Heart left ventricle (tissue), 16 donors: ENCODE measurements around the gene CC2D2A. TPM values are rescaled to one million over a fixed set of nuclear protein-coding genes. Genes with fewer than 3 reads are reported as not detected.

Experiments used
- ATAC-seq, 4 donors: fragments of 200-7000 bp; cut with Tn5 transposase; one replicate each; pipeline ENCODE4 v1.9.1; 2020 to 2022; ENCODE audit warnings: moderate library complexity in 4 of 4, mild to moderate bottlenecking in 3 of 4, moderate number of reproducible peaks in 1 of 4
- DNase-seq, 5 donors: peaks; one replicate each; pipeline ENCODE4 v3.0.0-alpha.2; 2020
- H3K27ac ChIP-seq, 12 donors: fragments of 200-600 bp; sonication (generic) in 4 of 12; one replicate each; pipeline versions ENCODE4 v1.5.0 to v1.8.0; 2016 to 2022; ENCODE audit warnings: mild to moderate bottlenecking in 2 of 12
- H3K27me3 ChIP-seq, 9 donors: fragments of 200-600 bp; sonication (generic) in 2 of 9; one replicate each; pipeline versions ENCODE4 v1.5.1 to v1.8.0; 2016 to 2022; ENCODE audit warnings: mild to moderate bottlenecking in 3 of 9
- H3K36me3 ChIP-seq, 9 donors: fragments of 200-600 bp; sonication (generic) in 2 of 9; one replicate each; pipeline versions ENCODE4 v1.5.0 to v1.8.0; 2018 to 2022; ENCODE audit warnings: mild to moderate bottlenecking in 2 of 9
- H3K4me1 ChIP-seq, 12 donors: fragments of 200-600 bp; sonication (generic) in 4 of 12; one replicate each; pipeline versions ENCODE4 v1.5.0 to v1.8.0; 2016 to 2022; ENCODE audit warnings: mild to moderate bottlenecking in 3 of 12
- H3K4me3 ChIP-seq, 12 donors: fragments of 200-600 bp; sonication (generic) in 4 of 12; one replicate each; pipeline versions ENCODE4 v1.5.0 to v1.8.0; 2017 to 2022; ENCODE audit warnings: mild to moderate bottlenecking in 9 of 12, moderate library complexity in 4 of 12
- H3K9me3 ChIP-seq, 12 donors: fragments of 200-600 bp; sonication (generic) in 4 of 12; one replicate each; pipeline versions ENCODE4 v1.5.0 to v1.8.0; 2016 to 2022; ENCODE audit warnings: mild to moderate bottlenecking in 1 of 12
- POLR2A ChIP-seq, 2 donors: fragments of 450-650 bp; IDR thresholded peaks; one replicate each; pipeline ENCODE4 v1.6.1; 2017; ENCODE audit warnings: antibody characterized with exemption in 2 of 2, mild to moderate bottlenecking in 2 of 2, moderate library complexity in 2 of 2
- WGBS, 4 donors: extraction: QIAGEN DNeasy Blood & Tissue Kit in 2 of 4; methylation state at CpG; one replicate each; pipeline versions ENCODE4 v1.1.5 to v1.1.7; 2013 to 2018; 5-methylcytosine and 5-hydroxymethylcytosine counted together
- intact Hi-C, 10 donors: fragments of 100-400 bp; cut with DNase I; formaldehyde crosslinking; loops; one replicate each; pipeline versions ENCODE4 v1.11.1 to v1.14.2; 2022
- polyA plus RNA-seq, 2 donors: library from polyadenylated mRNA; stranded (reverse); fragments of 200-250 nt; gene quantifications; one replicate each; pipeline ENCODE4 v1.2.3, GENCODE V29; 2013
- total RNA-seq, 9 donors: library from RNA; depleted of rRNA in 2 of 9; stranded (reverse); fragments of >200 nt in 2 of 9; fragmentation: NEBNext Ultra II Directional in 3 of 9; extraction: Animal tissue kit (Norgen Biotek cat#: 25700) in 3 of 9; gene quantifications; one replicate each; pipeline versions ENCODE4 v1.1.0 to v1.2.4, GENCODE V29; 2016 to 2023
- TF ChIP-seq, protein P1 (sequence below), 12 donors: fragments of 200-600 bp; sonication (generic) in 4 of 12; IDR thresholded peaks; one replicate each; pipeline versions ENCODE4 v1.5.0 to v1.8.0; 2018 to 2022; ENCODE audit warnings: antibody characterized with exemption in 12 of 12, mild to moderate bottlenecking in 5 of 12
- donor health status: ischemic (EF 13 %, LVEDD 7.1; RV severe dilation, severe dysfunction).
- donor health status: healthy with polysubstance abuse.
- donor health status: DM: no; HTN: yes; CAD: no.
- donor health status: DM: no; HTN: no; CAD: no.
- donor health status: ischemic (EF 25% LVEDD 6.9; RV normal size, moderate dysfunction).
- donor health status: ischemic (EF 25% LVEDD 5.7; RV mildly dilated, moderate dysfunction).
- donor health status: healthy.
- donor health status: DM: yes; HTN: yes; CAD: no.
- donor health status: ischemic (EF 35%, LVEDD 5.7; RV mildly dilated, moderate dysfunction).
- donor health status: nonischemic (EF 11% LVEDD 7.7; RV severe dilation, severe dysfunction).
- donor health status: DM: yes; HTN: yes; CAD: no.
- donor health status: PGD.
- donor health status: ischemic (EF 29% LVEDD 5.4; RV normal size, mild dysfunction).
- donor health status: nonischemic (EF 23%, LVEDD 6.1; RV moderate dilation, normal function).

Gene CC2D2A
- total and polyA plus RNA-seq, 11 donors: 3.1 to 14.4 (median 8.4) TPM

DNA sequence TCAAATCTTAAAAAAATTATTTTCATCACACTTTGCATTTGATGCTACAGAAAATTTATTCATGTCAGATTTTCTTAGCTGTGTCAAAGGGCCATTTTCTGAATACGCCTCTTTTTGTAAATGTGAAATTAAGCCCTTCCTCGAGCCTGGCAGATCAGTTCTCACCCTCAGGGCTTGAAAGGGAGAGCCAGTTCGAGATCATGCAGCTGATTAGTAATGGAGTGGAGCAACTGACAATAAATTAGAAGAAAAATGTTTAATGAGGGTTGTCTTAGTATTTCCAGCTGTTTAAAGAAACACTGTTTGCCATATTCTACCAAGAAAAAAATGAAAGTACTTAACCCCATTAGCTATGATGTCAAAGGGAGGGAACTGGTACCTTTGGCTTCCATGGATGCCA lies 28.7 kb downstream of the CC2D2A start:
- Histone ChIP-seq H3K27me3 (no peaks in the 10 kb centered on the region), H3K4me3 (no peak overlapping the region), H3K4me1 (peaks cover 0 to 14% (median 8%) of the 10 kb centered on the region in 12 donors), H3K9me3 (peaks cover 0 to 9% (median 0%) of the 10 kb centered on the region in 12 donors), H3K27ac (no peak overlapping the region), H3K36me3 (peaks cover 0 to 21% (median 5%) of the 10 kb centered on the region in 9 donors)
- TF ChIP-seq POLR2A (IDR thresholded peaks at IDR 0.05): no peak
- TF ChIP-seq, protein P1, sequence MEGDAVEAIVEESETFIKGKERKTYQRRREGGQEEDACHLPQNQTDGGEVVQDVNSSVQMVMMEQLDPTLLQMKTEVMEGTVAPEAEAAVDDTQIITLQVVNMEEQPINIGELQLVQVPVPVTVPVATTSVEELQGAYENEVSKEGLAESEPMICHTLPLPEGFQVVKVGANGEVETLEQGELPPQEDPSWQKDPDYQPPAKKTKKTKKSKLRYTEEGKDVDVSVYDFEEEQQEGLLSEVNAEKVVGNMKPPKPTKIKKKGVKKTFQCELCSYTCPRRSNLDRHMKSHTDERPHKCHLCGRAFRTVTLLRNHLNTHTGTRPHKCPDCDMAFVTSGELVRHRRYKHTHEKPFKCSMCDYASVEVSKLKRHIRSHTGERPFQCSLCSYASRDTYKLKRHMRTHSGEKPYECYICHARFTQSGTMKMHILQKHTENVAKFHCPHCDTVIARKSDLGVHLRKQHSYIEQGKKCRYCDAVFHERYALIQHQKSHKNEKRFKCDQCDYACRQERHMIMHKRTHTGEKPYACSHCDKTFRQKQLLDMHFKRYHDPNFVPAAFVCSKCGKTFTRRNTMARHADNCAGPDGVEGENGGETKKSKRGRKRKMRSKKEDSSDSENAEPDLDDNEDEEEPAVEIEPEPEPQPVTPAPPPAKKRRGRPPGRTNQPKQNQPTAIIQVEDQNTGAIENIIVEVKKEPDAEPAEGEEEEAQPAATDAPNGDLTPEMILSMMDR (IDR thresholded peaks at IDR 0.05): no peak
- WGBS, 4 donors: 85 to 92% (median 89%) methylated on average over 3 of the region's 3 CpGs
- ATAC-seq (no peak), DNase-seq (no peak)
- intact Hi-C loops: loop anchor here in 1 of 10 donors (10.0 kb wide), 1 partner anchor 146 kb away; no protein-coding TSS in a partner anchor

DNA sequence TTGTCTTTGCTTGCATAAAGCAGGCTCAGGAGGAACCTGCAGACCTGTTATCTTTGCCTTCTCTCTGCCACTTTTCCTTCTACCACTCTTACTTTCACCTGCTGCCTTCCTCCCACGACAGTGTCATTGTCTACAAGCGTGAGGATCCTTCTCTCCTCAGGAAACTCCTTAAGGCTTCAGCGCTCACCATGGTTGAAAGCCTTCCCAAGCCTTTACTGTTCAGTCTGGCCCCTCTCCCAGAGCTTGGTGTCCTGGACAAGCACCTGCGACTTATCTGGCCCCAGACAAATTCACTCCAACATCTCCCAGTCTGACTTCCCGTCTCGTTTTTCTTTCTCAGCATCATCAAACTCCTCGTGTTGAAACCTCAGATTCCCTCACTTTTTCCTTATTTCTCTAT lies 31.0 kb downstream of the CC2D2A start:
- ATAC-seq: no peak
- TF ChIP-seq POLR2A (IDR thresholded peaks at IDR 0.05): no peak
- TF ChIP-seq, protein P1 (IDR thresholded peaks at IDR 0.05): no peak
- 86 to 92% (median 89%) methylated on average over 7 of the region's 7 CpGs for WGBS, 4 donors
- H3K4me3 ChIP-seq: no peak overlapping the region
- no peaks in the 10 kb centered on the region for H3K27me3 ChIP-seq
- peaks cover 0 to 6% (median 3%) of the 10 kb centered on the region in 12 donors for H3K4me1 ChIP-seq
- peaks cover 0 to 41% (median 7%) of the 10 kb centered on the region in 9 donors for H3K36me3 ChIP-seq
- intact Hi-C loops: no loop called here
- no peak overlapping the region for H3K27ac ChIP-seq
- H3K9me3 ChIP-seq: peaks cover 0 to 9% (median 0%) of the 10 kb centered on the region in 12 donors
- no peak for DNase-seq

DNA sequence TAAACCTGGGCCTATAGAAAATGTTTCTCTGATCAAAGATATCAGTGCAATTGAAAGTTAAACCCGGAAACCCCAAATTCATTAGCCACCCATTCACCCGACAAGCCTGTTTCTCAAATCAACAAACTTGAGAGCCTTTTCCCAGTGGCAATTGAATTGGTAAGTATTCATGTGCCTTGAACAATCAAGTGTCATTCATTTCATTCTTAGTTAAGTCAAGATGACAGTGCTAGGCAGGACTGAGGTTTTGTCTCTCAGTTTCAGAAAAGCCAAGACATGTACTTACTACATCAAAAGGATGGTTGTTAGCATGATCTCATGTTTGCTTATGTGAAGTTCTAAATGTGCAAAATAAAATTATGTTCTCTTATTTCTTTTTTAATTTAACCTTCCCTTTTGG lies 32.3 kb downstream of the CC2D2A start:
- intact Hi-C loops: no loop called here
- Histone ChIP-seq H3K36me3 (peaks cover 0 to 42% (median 7%) of the 10 kb centered on the region in 9 donors), H3K27ac (no peak overlapping the region), H3K9me3 (peaks cover 0 to 5% (median 0%) of the 10 kb centered on the region in 12 donors), H3K4me3 (no peak overlapping the region), H3K27me3 (no peaks in the 10 kb centered on the region), H3K4me1 (peaks cover 0 to 2% (median 0%) of the 10 kb centered on the region in 12 donors)
- DNase-seq (no peak), ATAC-seq (no peak)
- TF ChIP-seq, protein P1 (IDR thresholded peaks at IDR 0.05): no peak
- TF ChIP-seq POLR2A (IDR thresholded peaks at IDR 0.05): no peak
- WGBS, 4 donors: 94 to 98% (median 97%) methylated on average over 2 of the region's 2 CpGs

DNA sequence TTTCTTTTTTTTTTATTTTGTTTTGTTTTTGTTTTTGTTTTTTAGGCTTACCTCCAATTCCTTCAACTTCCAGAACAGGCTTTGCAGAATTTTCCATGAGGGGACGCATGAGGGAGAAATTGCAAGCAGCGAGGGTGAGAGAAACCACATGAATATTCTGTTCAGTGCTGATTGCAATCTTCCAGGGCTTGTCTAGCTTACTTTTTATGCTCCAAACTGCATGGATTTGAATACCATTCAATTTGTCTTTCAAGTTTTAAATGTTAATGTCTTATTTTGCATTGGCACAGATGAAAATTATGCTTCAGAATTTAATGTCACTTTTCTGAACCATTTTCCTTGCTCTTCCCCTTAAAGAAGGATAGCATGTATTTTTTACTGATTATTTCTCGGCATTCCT lies 32.7 kb downstream of the CC2D2A start:
- Histone ChIP-seq H3K4me3 (no peak overlapping the region), H3K9me3 (peaks cover 0 to under 1% (median 0%) of the 10 kb centered on the region in 12 donors), H3K4me1 (peaks cover 0 to 2% (median 0%) of the 10 kb centered on the region in 12 donors), H3K27me3 (no peaks in the 10 kb centered on the region), H3K36me3 (peaks cover 0 to 46% (median 7%) of the 10 kb centered on the region in 9 donors), H3K27ac (no peak overlapping the region)
- WGBS, 4 donors: 95 to 98% (median 96%) methylated on average over 3 of the region's 3 CpGs
- no peak for DNase-seq
- intact Hi-C loops: no loop called here
- TF ChIP-seq, protein P1 (IDR thresholded peaks at IDR 0.05): no peak
- TF ChIP-seq POLR2A (IDR thresholded peaks at IDR 0.05): no peak
- no peak for ATAC-seq
